Stimulated activated CD8-positive, alpha-beta memory T cell treated with anti-CD3 and anti-CD28 coated beads, Interleukin-2, amount 100 ng/mL, for 48 hours (primary cell): ENCODE data around the gene TENM3.
"Not testable (repeated sequence)": the region's sequence is repeated elsewhere in the genome, so short reads cannot be mapped to it uniquely, and the experiment has no call there.

ENCODE experiments used
- DNase-seq, 2 donors: peaks; one replicate each; pipeline ENCODE4 v3.0.0-alpha.2; 2020; ENCODE audit warnings: low read depth in 2 of 2

The TENM3 gene

GRCh38 chr4:182808673-182809416 is 565.6 kb downstream of the TENM3 start:
- DNase-seq = peak; percentile 30 to 48

GRCh38 chr4:182809417-182810102 is 566.4 kb downstream of the TENM3 start:
- no peak for DNase-seq

GRCh38 chr4:182810103-182810615 is 567.0 kb downstream of the TENM3 start:
- no peak for DNase-seq

- DNase-seq = no peak
Observed at GRCh38 chr4:182812916-182813315, 569.7 kb downstream of the TENM3 start.

- DNase-seq = not testable (repeated sequence)
Observed at GRCh38 chr4:182814065-182814464, 570.9 kb downstream of the TENM3 start.

GRCh38 chr4:182818926-182819730 is 575.9 kb downstream of the TENM3 start:
- no peak for DNase-seq

- no peak for DNase-seq
Observed at GRCh38 chr4:182819751-182820150, 576.5 kb downstream of the TENM3 start.

- DNase-seq = no peak
Observed at GRCh38 chr4:182822554-182822953, 579.4 kb downstream of the TENM3 start.

- DNase-seq = no peak
Observed at GRCh38 chr4:182823576-182823975, 580.4 kb downstream of the TENM3 start.

- DNase-seq = no peak
Observed at GRCh38 chr4:182825003-182825402, 581.8 kb downstream of the TENM3 start.

- DNase-seq = no peak
Observed at GRCh38 chr4:182825786-182826185, 582.6 kb downstream of the TENM3 start.

- no peak for DNase-seq
Observed at GRCh38 chr4:182826391-182826790, 583.2 kb downstream of the TENM3 start.

- no peak for DNase-seq
Observed at GRCh38 chr4:182827166-182827565, 584.0 kb downstream of the TENM3 start.

GRCh38 chr4:182827954-182828353 is 584.8 kb downstream of the TENM3 start:
- DNase-seq = no peak

GRCh38 chr4:182828360-182829025 is 585.3 kb downstream of the TENM3 start:
- no peak for DNase-seq

- no peak for DNase-seq
Observed at GRCh38 chr4:182829196-182829595, 586.0 kb downstream of the TENM3 start.

GRCh38 chr4:182831376-182831775 is 588.2 kb downstream of the TENM3 start:
- DNase-seq = no peak

- DNase-seq = no peak
Observed at GRCh38 chr4:182832352-182833120, 589.3 kb downstream of the TENM3 start.

GRCh38 chr4:182835006-182835740 is 592.0 kb downstream of the TENM3 start:
- DNase-seq = no peak

GRCh38 chr4:182837831-182838230 is 594.6 kb downstream of the TENM3 start:
- no peak for DNase-seq
